Thymus (tissue), 2 donors: Measurements from ENCODE around the gene HAUS1. TPM values are rescaled to one million over a fixed set of nuclear protein-coding genes. Genes with fewer than 3 reads are reported as not detected.

Source experiments
- polyA plus RNA-seq: library from polyadenylated mRNA; stranded (reverse); fragments of 200-250 nt; gene quantifications from one replicate; pipeline ENCODE4 v1.2.3, GENCODE V29; 2013
- total RNA-seq: library from RNA; stranded (reverse); fragments of 120-200 nt; gene quantifications from one replicate; pipeline ENCODE4 v1.2.4, GENCODE V29; 2013
- donor health status: healthy.

Gene HAUS1
- total and polyA plus RNA-seq, 2 donors: 45.7 to 72.9 TPM

Other genes starting within 250 kb of the HAUS1 start
- gene EPG5, start 137.1 kb upstream of the HAUS1 start, total RNA-seq: 14.9 TPM
- 10.7 TPM for gene EPG5, start 137.1 kb upstream of the HAUS1 start, polyA plus RNA-seq
- 6.1 TPM for gene PSTPIP2, start 32.1 kb upstream of the HAUS1 start, total RNA-seq
- 8.1 TPM for gene PSTPIP2, start 32.1 kb upstream of the HAUS1 start, polyA plus RNA-seq
- gene ATP5F1A, start 6.1 kb upstream of the HAUS1 start, total RNA-seq: 583 TPM
- gene ATP5F1A, start 6.1 kb upstream of the HAUS1 start, polyA plus RNA-seq: 272 TPM